Neural progenitor cell (in vitro differentiated cells): ENCODE measurements around the gene SRGAP2B.
"Not testable (repeated sequence)": the region's sequence is repeated elsewhere in the genome, so short reads cannot be mapped to it uniquely, and the experiment has no call there.

Source experiments
- EZH2 ChIP-seq: fragments of 200-600 bp; sonication (generic); IDR thresholded peaks from 2 replicates; pipeline ENCODE4 v1.6.1; 2017; ENCODE audit warnings: antibody characterized with exemption, mild to moderate bottlenecking, moderate library complexity
- EZH2phosphoT487 ChIP-seq: fragments of 200-600 bp; sonication (generic); IDR thresholded peaks from 2 replicates; pipeline ENCODE4 v1.6.1; 2017; ENCODE audit warnings: antibody characterized with exemption
- TF ChIP-seq, protein P1 (sequence below): fragments of 200-600 bp; sonication (generic); IDR thresholded peaks from 2 replicates; pipeline ENCODE4 v1.5.1; 2017; ENCODE audit warnings: antibody characterized with exemption, mild to moderate bottlenecking

DNA sequence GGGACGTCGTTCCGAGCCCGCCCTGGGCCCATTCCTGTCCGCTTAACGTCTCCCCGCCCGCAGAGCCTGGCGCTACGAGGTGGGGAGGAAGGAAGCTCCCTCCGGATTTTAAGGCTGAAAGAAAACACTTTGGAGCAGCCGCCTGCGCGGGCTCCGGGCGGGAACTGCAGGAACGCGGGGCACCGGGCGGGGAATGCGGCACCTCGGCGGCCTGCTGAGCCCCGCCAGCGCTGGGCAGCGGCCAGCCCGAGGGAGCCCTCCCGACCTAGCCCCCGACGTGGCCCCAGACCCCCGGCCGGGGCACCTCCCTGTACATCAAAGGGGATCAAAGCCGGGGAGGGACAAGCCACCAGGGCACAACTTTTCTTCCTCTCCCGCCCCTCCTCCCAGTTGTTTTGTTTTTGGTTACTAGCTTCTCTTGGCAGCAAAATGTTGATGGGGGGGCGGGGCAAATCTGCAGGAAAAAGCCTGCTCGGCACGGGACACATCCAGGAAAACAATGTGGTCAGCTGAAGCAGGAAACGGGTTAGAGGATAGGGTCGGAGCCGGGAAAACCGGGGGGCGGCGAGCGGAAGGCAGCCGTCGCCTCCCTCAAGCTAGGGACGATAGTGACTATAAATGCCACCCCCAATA, 1.5 kb downstream of the SRGAP2B start:
- TF ChIP-seq EZH2, EZH2phosphoT487: not testable (repeated sequence)
- TF ChIP-seq, protein P1, sequence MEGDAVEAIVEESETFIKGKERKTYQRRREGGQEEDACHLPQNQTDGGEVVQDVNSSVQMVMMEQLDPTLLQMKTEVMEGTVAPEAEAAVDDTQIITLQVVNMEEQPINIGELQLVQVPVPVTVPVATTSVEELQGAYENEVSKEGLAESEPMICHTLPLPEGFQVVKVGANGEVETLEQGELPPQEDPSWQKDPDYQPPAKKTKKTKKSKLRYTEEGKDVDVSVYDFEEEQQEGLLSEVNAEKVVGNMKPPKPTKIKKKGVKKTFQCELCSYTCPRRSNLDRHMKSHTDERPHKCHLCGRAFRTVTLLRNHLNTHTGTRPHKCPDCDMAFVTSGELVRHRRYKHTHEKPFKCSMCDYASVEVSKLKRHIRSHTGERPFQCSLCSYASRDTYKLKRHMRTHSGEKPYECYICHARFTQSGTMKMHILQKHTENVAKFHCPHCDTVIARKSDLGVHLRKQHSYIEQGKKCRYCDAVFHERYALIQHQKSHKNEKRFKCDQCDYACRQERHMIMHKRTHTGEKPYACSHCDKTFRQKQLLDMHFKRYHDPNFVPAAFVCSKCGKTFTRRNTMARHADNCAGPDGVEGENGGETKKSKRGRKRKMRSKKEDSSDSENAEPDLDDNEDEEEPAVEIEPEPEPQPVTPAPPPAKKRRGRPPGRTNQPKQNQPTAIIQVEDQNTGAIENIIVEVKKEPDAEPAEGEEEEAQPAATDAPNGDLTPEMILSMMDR, result not testable (repeated sequence)
